ENCODE measurements around the gene MAP2K2. TPM values are rescaled to one million over a fixed set of nuclear protein-coding genes. Genes with fewer than 3 reads are reported as not detected.

MAP2K2 gene
- total RNA-seq, 2 donors from 2014 or later = 211 to 260 TPM

GRCh38 chr19:4055209-4055552 is 68.7 kb downstream of the MAP2K2 start:
- no peak overlapping the region for H3K27ac ChIP-seq
- peak overlapping the region in 1 of 2 donors; percentile 34 for H3K9ac ChIP-seq (ENCODE audit: low read depth in 2 of 2, low read length in 2 of 2)
- no peak overlapping the region for H3K4me3 ChIP-seq
- no peaks in the 10 kb centered on the region for H3K9me3 ChIP-seq
- no peaks in the 10 kb centered on the region for H3K27me3 ChIP-seq
- peaks cover 13% of the 10 kb centered on the region for H3K36me3 ChIP-seq
- H3K4me1 ChIP-seq = peaks cover 43% of the 10 kb centered on the region
- DNase-seq = no peak
- intact Hi-C loops (cut with DNase I) = no loop called here
- TF ChIP-seq CTCF (IDR thresholded peaks at IDR 0.05) = no peak

- Histone ChIP-seq H3K27ac (peak overlapping the region; percentile 67), H3K9me3 (no peaks in the 10 kb centered on the region), H3K36me3 (peaks cover 13% of the 10 kb centered on the region), H3K9ac (ENCODE audit: low read depth in 2 of 2, low read length in 2 of 2) (peak overlapping the region in 1 of 2 donors; percentile 34), H3K27me3 (no peaks in the 10 kb centered on the region), H3K4me3 (no peak overlapping the region), H3K4me1 (peaks cover 43% of the 10 kb centered on the region)
- no peak for TF ChIP-seq CTCF (IDR thresholded peaks at IDR 0.05)
- intact Hi-C loops (cut with DNase I) = no loop called here
- peak; percentile 28 for DNase-seq
These were observed 69.3 kb downstream of the MAP2K2 start for GRCh38 chr19:4054441-4055208.

GRCh38 chr19:4053423-4054324 is 70.2 kb downstream of the MAP2K2 start:
- DNase-seq = peak; percentile 64
- Histone ChIP-seq H3K4me1 (peaks cover 39% of the 10 kb centered on the region), H3K9me3 (no peaks in the 10 kb centered on the region), H3K36me3 (peaks cover 13% of the 10 kb centered on the region), H3K27ac (peak overlapping the region; percentile 67), H3K4me3 (no peak overlapping the region), H3K9ac (ENCODE audit: low read depth in 2 of 2, low read length in 2 of 2) (peak overlapping the region; percentile 40 to 91), H3K27me3 (no peaks in the 10 kb centered on the region)
- no peak for TF ChIP-seq CTCF (IDR thresholded peaks at IDR 0.05)
- intact Hi-C loops (cut with DNase I) = no loop called here

GRCh38 chr19:4052993-4053422 is 70.9 kb downstream of the MAP2K2 start:
- Histone ChIP-seq H3K4me1 (peaks cover 32% of the 10 kb centered on the region), H3K9me3 (no peaks in the 10 kb centered on the region), H3K4me3 (peak overlapping the region; percentile 17), H3K36me3 (peaks cover 13% of the 10 kb centered on the region), H3K9ac (ENCODE audit: low read depth in 2 of 2, low read length in 2 of 2) (peak overlapping the region; percentile 40 to 91), H3K27me3 (no peaks in the 10 kb centered on the region), H3K27ac (peak overlapping the region; percentile 91)
- DNase-seq = peak; percentile 81
- no peak for TF ChIP-seq CTCF (IDR thresholded peaks at IDR 0.05)
- intact Hi-C loops (cut with DNase I) = no loop called here

GRCh38 chr19:4052114-4052992 is 71.6 kb downstream of the MAP2K2 start:
- no peak for TF ChIP-seq CTCF (IDR thresholded peaks at IDR 0.05)
- H3K4me1 ChIP-seq = peaks cover 28% of the 10 kb centered on the region
- peak; percentile 90 for DNase-seq
- H3K9me3 ChIP-seq = no peaks in the 10 kb centered on the region
- H3K9ac ChIP-seq (ENCODE audit: low read depth in 2 of 2, low read length in 2 of 2) = peak overlapping the region; percentile 50 to 91
- peaks cover 13% of the 10 kb centered on the region for H3K36me3 ChIP-seq
- peak overlapping the region; percentile 17 for H3K4me3 ChIP-seq
- H3K27me3 ChIP-seq = no peaks in the 10 kb centered on the region
- intact Hi-C loops (cut with DNase I) = no loop called here
- peak overlapping the region; percentile 91 for H3K27ac ChIP-seq
